Measurements from ENCODE around the gene OTULIN. TPM values are rescaled to one million over a fixed set of nuclear protein-coding genes. Genes with fewer than 3 reads are reported as not detected.

OTULIN gene
- total RNA-seq, 4 donors from 2014 or later, result 44.8 to 155 (median 62.5) TPM

DNA sequence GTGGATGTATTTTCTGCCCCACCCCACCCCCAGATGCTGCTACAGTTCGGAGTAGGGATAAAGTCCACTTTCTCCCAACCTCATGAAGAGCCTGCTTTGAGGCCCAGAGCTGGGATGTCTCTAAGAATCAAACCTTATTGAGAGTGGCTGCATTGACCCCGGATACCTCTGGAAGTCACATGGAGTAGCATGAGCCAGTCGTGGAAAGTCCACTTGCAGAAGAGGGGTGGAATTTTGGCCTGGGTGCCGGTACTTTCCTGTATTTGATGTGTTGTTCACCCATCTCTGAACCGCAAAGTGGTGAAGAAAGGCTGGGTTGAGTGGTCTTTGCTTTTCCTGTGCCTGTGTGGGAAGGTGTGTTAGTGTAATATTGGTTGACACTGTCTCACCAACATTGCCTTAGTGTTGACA, 3.7 kb downstream of the OTULIN start:
- no peak for DNase-seq (ENCODE audit: low spot score in 2 of 2)
- Histone ChIP-seq H3K4me3 (no peak overlapping the region), H3K4me1 (peaks cover 83% of the 10 kb centered on the region), H3K36me3 (no peaks in the 10 kb centered on the region), H3K27me3 (no peaks in the 10 kb centered on the region), H3K9me3 (no peaks in the 10 kb centered on the region), H3K27ac (no peak overlapping the region)
- WGBS, result 75% methylated on average over 5 of the region's 5 CpGs
- no peak for TF ChIP-seq POLR2A (IDR thresholded peaks at IDR 0.05)
- no peak for TF ChIP-seq EP300 (IDR thresholded peaks at IDR 0.05)
- TF ChIP-seq POLR2AphosphoS5 (IDR thresholded peaks at IDR 0.05), result no peak
- TF ChIP-seq, protein P1, sequence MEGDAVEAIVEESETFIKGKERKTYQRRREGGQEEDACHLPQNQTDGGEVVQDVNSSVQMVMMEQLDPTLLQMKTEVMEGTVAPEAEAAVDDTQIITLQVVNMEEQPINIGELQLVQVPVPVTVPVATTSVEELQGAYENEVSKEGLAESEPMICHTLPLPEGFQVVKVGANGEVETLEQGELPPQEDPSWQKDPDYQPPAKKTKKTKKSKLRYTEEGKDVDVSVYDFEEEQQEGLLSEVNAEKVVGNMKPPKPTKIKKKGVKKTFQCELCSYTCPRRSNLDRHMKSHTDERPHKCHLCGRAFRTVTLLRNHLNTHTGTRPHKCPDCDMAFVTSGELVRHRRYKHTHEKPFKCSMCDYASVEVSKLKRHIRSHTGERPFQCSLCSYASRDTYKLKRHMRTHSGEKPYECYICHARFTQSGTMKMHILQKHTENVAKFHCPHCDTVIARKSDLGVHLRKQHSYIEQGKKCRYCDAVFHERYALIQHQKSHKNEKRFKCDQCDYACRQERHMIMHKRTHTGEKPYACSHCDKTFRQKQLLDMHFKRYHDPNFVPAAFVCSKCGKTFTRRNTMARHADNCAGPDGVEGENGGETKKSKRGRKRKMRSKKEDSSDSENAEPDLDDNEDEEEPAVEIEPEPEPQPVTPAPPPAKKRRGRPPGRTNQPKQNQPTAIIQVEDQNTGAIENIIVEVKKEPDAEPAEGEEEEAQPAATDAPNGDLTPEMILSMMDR (IDR thresholded peaks at IDR 0.05), result no peak

DNA sequence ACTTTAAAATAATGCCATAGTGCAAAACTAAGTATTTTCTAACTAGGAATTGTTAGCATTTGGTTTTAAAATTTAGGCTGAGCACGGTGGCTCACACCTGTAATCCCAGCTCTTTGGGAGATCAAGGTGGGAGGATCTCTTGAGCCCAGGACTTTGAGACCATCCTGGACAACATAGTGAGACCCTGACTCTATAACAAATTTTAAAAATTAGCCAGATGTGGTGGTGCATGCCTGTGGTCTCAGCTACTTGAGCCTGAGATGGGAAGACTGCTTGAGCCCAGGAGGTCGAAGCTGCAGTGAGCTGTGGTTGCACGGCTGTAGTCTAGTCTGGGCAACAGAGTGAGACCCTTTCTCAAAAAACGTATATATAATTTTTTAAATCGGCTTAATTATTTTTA, 4.9 kb downstream of the OTULIN start:
- TF ChIP-seq, protein P1 (IDR thresholded peaks at IDR 0.05), result no peak
- no peaks in the 10 kb centered on the region for H3K9me3 ChIP-seq
- H3K36me3 ChIP-seq, result no peaks in the 10 kb centered on the region
- H3K27ac ChIP-seq, result no peak overlapping the region
- peaks cover 85% of the 10 kb centered on the region for H3K4me1 ChIP-seq
- 87% methylated on average over 5 of the region's 5 CpGs for WGBS
- H3K4me3 ChIP-seq, result no peak overlapping the region
- no peak for DNase-seq (ENCODE audit: low spot score in 2 of 2)
- H3K27me3 ChIP-seq, result no peaks in the 10 kb centered on the region

DNA sequence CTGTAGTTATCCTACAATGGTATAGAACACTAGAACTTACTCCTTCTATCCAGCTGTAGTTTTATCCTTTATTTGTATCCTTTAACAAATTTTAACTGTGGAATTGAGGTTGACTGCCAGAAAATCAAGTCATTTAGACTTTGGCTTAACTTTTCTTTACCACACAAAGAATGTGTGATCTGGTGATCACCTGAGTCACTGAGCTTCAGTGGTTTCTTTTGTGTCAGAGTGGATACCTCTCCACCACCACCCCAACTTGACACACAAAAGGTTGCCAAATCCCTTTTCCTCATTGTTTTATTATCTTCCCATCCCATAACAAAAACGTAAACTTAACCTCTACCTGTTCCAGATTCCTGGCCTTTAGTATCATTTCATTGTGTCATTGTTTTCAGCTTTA, 5.5 kb downstream of the OTULIN start:
- 69% methylated on average over 1 of the region's 1 CpG for WGBS
- Histone ChIP-seq H3K9me3 (no peaks in the 10 kb centered on the region), H3K36me3 (no peaks in the 10 kb centered on the region), H3K27ac (no peak overlapping the region), H3K27me3 (no peaks in the 10 kb centered on the region), H3K4me3 (no peak overlapping the region), H3K4me1 (peaks cover 88% of the 10 kb centered on the region)
- TF ChIP-seq EP300 (IDR thresholded peaks at IDR 0.05) (no peak), POLR2A (IDR thresholded peaks at IDR 0.05) (no peak), POLR2AphosphoS5 (IDR thresholded peaks at IDR 0.05) (no peak)
- TF ChIP-seq, protein P1 (IDR thresholded peaks at IDR 0.05), result no peak
- DNase-seq (ENCODE audit: low spot score in 2 of 2), result no peak

DNA sequence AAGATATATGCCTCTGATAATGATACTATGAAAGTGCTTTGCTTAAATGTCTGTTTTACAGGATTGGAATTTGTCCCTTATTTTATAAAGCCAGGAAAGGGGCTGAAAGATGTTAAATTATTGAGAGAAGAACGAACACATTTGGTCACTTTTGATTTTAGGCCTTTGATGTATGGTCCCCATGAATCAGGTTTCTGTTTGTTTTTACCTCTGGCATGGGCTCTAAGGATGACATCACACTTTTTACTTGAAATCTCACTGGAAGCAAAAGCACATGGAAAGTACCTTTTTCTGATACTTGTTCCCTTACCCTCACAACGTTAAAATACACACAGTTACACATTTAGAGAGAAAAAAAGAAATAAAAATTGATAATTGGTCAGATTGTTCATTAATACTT, 6.9 kb downstream of the OTULIN start:
- no peak for DNase-seq (ENCODE audit: low spot score in 2 of 2)
- no peaks in the 10 kb centered on the region for H3K9me3 ChIP-seq

DNA sequence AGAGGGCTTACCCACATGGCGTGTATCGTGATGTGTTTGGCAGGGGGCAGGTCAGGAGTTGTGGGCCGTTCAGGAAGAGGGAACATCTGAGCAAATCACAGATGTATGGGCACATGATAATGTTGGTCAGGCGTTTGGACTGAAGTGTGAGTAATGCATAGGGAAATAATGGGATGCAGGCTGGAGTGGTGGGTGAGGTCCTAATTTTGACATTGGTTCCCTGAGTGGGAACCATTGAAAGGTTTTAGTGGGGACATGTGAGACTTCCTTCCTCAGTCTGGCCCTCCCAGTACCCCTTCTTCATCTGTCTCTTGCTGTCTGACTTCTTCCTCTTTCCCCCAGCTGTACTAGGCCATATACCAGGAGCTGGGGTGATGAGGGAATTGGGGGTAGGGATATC, 7.6 kb downstream of the OTULIN start:
- Histone ChIP-seq H3K4me3 (no peak overlapping the region), H3K27ac (no peak overlapping the region), H3K27me3 (no peaks in the 10 kb centered on the region), H3K36me3 (no peaks in the 10 kb centered on the region), H3K9me3 (no peaks in the 10 kb centered on the region), H3K4me1 (peaks cover 89% of the 10 kb centered on the region)
- no peak for DNase-seq (ENCODE audit: low spot score in 2 of 2)
- WGBS, result 55% methylated on average over 4 of the region's 4 CpGs
- TF ChIP-seq POLR2AphosphoS5 (IDR thresholded peaks at IDR 0.05) (no peak), EP300 (IDR thresholded peaks at IDR 0.05) (no peak)
- TF ChIP-seq, protein P1 (IDR thresholded peaks at IDR 0.05), result no peak

More for the DNA sequence above, 6.9 kb downstream of the OTULIN start:
- Histone ChIP-seq H3K27ac (no peak overlapping the region), H3K4me3 (no peak overlapping the region), H3K36me3 (no peaks in the 10 kb centered on the region), H3K4me1 (peaks cover 90% of the 10 kb centered on the region), H3K27me3 (no peaks in the 10 kb centered on the region)
- TF ChIP-seq POLR2AphosphoS5 (IDR thresholded peaks at IDR 0.05) (no peak), EP300 (IDR thresholded peaks at IDR 0.05) (no peak), POLR2A (IDR thresholded peaks at IDR 0.05) (no peak)
- TF ChIP-seq, protein P1 (IDR thresholded peaks at IDR 0.05), result no peak
- WGBS, result 33% methylated on average over 2 of the region's 2 CpGs
